ENCODE results near the gene FRG2C.
"Not testable (repeated sequence)": the region's sequence is repeated elsewhere in the genome, so short reads cannot be mapped to it uniquely, and the experiment has no call there.

DNA sequence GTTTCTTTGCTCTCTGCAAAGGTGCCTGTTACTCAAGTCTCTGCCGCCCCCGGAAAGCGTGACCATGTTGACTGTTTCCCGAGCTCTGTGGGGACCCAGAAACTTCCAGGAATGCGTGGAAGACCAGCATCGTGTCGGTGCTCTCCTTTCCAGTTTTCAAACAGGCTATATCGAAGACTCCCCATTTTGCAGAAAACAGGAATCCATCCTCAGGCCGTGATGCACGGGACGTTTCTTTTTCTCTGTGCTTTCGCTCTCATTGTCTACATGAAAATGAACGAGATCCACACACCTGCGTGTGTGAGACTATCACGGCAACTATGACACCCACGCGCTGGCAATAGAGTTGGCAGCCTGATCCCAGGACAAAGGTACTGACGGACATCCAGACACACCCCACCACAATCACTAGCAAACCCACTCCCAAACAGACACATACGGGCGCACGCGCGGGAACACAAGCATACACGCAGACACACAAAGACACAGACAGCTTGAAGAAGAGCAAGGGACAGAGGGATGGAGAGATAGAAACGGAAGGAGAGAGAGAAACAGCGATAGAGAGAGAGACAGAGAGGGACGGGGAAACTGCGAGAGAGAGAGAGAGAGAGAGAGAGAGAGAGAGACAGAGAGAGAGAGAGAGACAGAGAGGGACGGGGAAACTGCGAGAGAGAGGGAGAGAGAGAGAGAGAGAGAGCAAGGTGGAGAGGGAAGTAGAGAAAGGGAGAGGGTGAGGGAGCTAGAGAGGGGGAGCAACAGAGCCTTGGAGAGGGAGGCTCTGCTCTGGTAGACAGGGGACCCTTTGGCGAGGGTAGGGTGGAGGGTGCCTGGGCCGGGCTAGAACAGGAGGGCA lies 7.4 kb downstream of the FRG2C start:
- TF ChIP-seq, protein P1, sequence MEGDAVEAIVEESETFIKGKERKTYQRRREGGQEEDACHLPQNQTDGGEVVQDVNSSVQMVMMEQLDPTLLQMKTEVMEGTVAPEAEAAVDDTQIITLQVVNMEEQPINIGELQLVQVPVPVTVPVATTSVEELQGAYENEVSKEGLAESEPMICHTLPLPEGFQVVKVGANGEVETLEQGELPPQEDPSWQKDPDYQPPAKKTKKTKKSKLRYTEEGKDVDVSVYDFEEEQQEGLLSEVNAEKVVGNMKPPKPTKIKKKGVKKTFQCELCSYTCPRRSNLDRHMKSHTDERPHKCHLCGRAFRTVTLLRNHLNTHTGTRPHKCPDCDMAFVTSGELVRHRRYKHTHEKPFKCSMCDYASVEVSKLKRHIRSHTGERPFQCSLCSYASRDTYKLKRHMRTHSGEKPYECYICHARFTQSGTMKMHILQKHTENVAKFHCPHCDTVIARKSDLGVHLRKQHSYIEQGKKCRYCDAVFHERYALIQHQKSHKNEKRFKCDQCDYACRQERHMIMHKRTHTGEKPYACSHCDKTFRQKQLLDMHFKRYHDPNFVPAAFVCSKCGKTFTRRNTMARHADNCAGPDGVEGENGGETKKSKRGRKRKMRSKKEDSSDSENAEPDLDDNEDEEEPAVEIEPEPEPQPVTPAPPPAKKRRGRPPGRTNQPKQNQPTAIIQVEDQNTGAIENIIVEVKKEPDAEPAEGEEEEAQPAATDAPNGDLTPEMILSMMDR (IDR thresholded peaks at IDR 0.05 in 8 of 11, conservative IDR thresholded peaks at IDR 0.05 in 3 of 11), result not testable (repeated sequence)
- not testable (repeated sequence) for TF ChIP-seq POLR2AphosphoS5 (IDR thresholded peaks at IDR 0.05)
